GM23338 (cell line): ENCODE data around the gene NCKAP5. TPM values are rescaled to one million over a fixed set of nuclear protein-coding genes. Genes with fewer than 3 reads are reported as not detected.

Experiments
- ATAC-seq: fragments of 200-7000 bp; cut with Tn5 transposase; 3 replicates; pipeline ENCODE4 v1.9.1; 2020
- DNase-seq: peaks from one replicate; pipeline ENCODE4 v3.0.0-alpha.2; 2015; ENCODE audit warnings: low spot score
- H2AFZ ChIP-seq: fragments of 200-600 bp; sonication (generic); 2 replicates; pipeline ENCODE4 v1.8.0; 2016; ENCODE audit warnings: antibody characterized with exemption, mild to moderate bottlenecking, moderate library complexity
- H3F3A ChIP-seq: fragments of 200-600 bp; sonication (generic); replicated peaks from 2 replicates; pipeline ENCODE4 v1.8.0; 2017; ENCODE audit warnings: antibody characterized with exemption, mixed run types, low read depth
- H3K27ac ChIP-seq: fragments of 200-600 bp; sonication (generic); 2 replicates; pipeline ENCODE4 v1.6.1; 2016; ENCODE audit warnings: low read depth
- H3K27me3 ChIP-seq: fragments of 200-600 bp; sonication (generic); 2 replicates; pipeline ENCODE4 v1.8.0; 2016; ENCODE audit warnings: mild to moderate bottlenecking, mixed run types, moderate library complexity; ENCODE audit not compliant: insufficient read depth
- H3K36me3 ChIP-seq: fragments of 200-600 bp; sonication (generic); 2 replicates; pipeline ENCODE4 v1.8.0; 2016; ENCODE audit warnings: mild to moderate bottlenecking; ENCODE audit not compliant: insufficient read depth
- H3K4me1 ChIP-seq: fragments of 200-600 bp; sonication (generic); 2 replicates; pipeline ENCODE4 v1.8.0; 2016; ENCODE audit warnings: mild to moderate bottlenecking, moderate library complexity; ENCODE audit not compliant: insufficient read depth
- H3K4me2 ChIP-seq: fragments of 200-600 bp; sonication (generic); 2 replicates; pipeline ENCODE4 v1.7.1; 2017; ENCODE audit warnings: mixed run types
- H3K4me3 ChIP-seq: fragments of 200-600 bp; sonication (generic); 2 replicates; pipeline ENCODE4 v1.6.1; 2016; ENCODE audit warnings: mixed run types
- H3K79me2 ChIP-seq: fragments of 200-600 bp; sonication (generic); replicated peaks from 2 replicates; pipeline ENCODE4 v1.8.0; 2017; ENCODE audit warnings: mild to moderate bottlenecking; ENCODE audit not compliant: insufficient read depth
- H3K9me2 ChIP-seq: fragments of 200-600 bp; sonication (generic); 2 replicates; pipeline ENCODE4 v1.8.0; 2017; ENCODE audit not compliant: insufficient read depth
- H4K20me1 ChIP-seq: fragments of 200-600 bp; sonication (generic); replicated peaks from 2 replicates; pipeline ENCODE4 v1.8.0; 2017; ENCODE audit warnings: mild to moderate bottlenecking; ENCODE audit not compliant: insufficient read depth
- H3K27ac Mint-ChIP-seq: 2 replicates; pipeline ENCODE4 v1.8.0; 2020; ENCODE audit warnings: inconsistent platforms, mild to moderate bottlenecking, moderate library complexity, mixed read lengths
- H3K27me3 Mint-ChIP-seq: 3 replicates; pipeline ENCODE4 v1.8.0; 2022; ENCODE audit warnings: low read depth, mild to moderate bottlenecking, moderate library complexity, mixed read lengths, inconsistent platforms; ENCODE audit not compliant: insufficient read depth, poor library complexity
- H3K36me3 Mint-ChIP-seq: 3 replicates; pipeline ENCODE4 v1.8.0; 2021; ENCODE audit warnings: low read depth, mild to moderate bottlenecking, inconsistent platforms, moderate library complexity, mixed read lengths
- H3K4me1 Mint-ChIP-seq: 3 replicates; pipeline ENCODE4 v1.8.0; 2020; ENCODE audit warnings: mild to moderate bottlenecking, inconsistent platforms, mixed read lengths
- H3K4me3 Mint-ChIP-seq: 3 replicates; pipeline ENCODE4 v1.8.0; 2021; ENCODE audit warnings: moderate library complexity, mild to moderate bottlenecking, inconsistent platforms, mixed read lengths
- H3K9me3 Mint-ChIP-seq: 3 replicates; pipeline ENCODE4 v1.8.0; 2020; ENCODE audit warnings: moderate library complexity, mild to moderate bottlenecking, inconsistent platforms, mixed read lengths
- CTCF ChIP-seq, 2 experiments: fragments of 200-600 bp in 1 of 2; sonication (generic) in 1 of 2; conservative IDR thresholded peaks; 2 replicates each; pipeline versions ENCODE4 v1.5.1 to v1.6.1; 2016 to 2017; ENCODE audit warnings: antibody characterized with exemption in 2 of 2, low read depth in 2 of 2, mild to moderate bottlenecking in 2 of 2, moderate library complexity in 1 of 2
- ETS1 ChIP-seq: IDR thresholded peaks from 2 replicates; pipeline ENCODE4 v1.6.1; 2016; ENCODE audit warnings: antibody characterized with exemption
- EZH2 ChIP-seq: fragments of 200-600 bp; sonication (generic); IDR thresholded peaks from one replicate; pipeline ENCODE4 v1.8.0; 2017; ENCODE audit warnings: antibody characterized with exemption, mild to moderate bottlenecking, low read depth; ENCODE audit not compliant: unreplicated experiment
- JUNB ChIP-seq: IDR thresholded peaks from one replicate; pipeline ENCODE4 v1.6.1; 2016; ENCODE audit warnings: antibody characterized with exemption; ENCODE audit not compliant: unreplicated experiment
- REST ChIP-seq: IDR thresholded peaks from one replicate; pipeline ENCODE4 v1.6.1; 2018; ENCODE audit warnings: antibody characterized with exemption; ENCODE audit not compliant: unreplicated experiment
- polyA plus RNA-seq: library from polyadenylated mRNA; unstranded; fragments of >200 nt; fragmentation: Nextera tagmentation; extraction: Ambion mirVana; gene quantifications from 2 replicates; pipeline ENCODE4 v1.2.1, GENCODE V29; 2016
- total RNA-seq: library from RNA; depleted of rRNA; stranded (reverse); fragments of >200 nt; shearing (Covaris generic); gene quantifications from 2 replicates; pipeline ENCODE4 v1.2.3, GENCODE V29; 2014

The NCKAP5 gene
- total and polyA plus RNA-seq, 2 experiments from 2014 or later = 0.34 to 0.73 TPM

GRCh38 chr2:133424876-133425275 lies 143.4 kb downstream of the NCKAP5 start:
- no peak for DNase-seq
- Histone ChIP-seq H4K20me1 (no peaks in the 10 kb centered on the region), H3K4me3 (no peak overlapping the region), H3K27me3 (no peaks in the 10 kb centered on the region), H3K36me3 (no peaks in the 10 kb centered on the region), H3K27ac (no peak overlapping the region), H3F3A (no peaks in the 10 kb centered on the region), H2AFZ (no peak overlapping the region), H3K79me2 (no peaks in the 10 kb centered on the region), H3K9me2 (no peaks in the 10 kb centered on the region), H3K4me1 (peaks cover 36% of the 10 kb centered on the region), H3K4me2 (no peak overlapping the region)
- no peaks in the 10 kb centered on the region for H3K27me3 Mint-ChIP-seq
- H3K4me3 Mint-ChIP-seq = no peak overlapping the region
- peaks cover 44% of the 10 kb centered on the region for H3K4me1 Mint-ChIP-seq
- TF ChIP-seq EZH2 = no peak
- ATAC-seq = no peak
- H3K27ac Mint-ChIP-seq = no peak overlapping the region
- H3K36me3 Mint-ChIP-seq = no peaks in the 10 kb centered on the region
- peaks cover 6% of the 10 kb centered on the region; the same call in 2 of the 3 replicates for H3K9me3 Mint-ChIP-seq

GRCh38 chr2:133422931-133423351 lies 145.3 kb downstream of the NCKAP5 start:
- H3F3A ChIP-seq = no peaks in the 10 kb centered on the region
- H3K9me3 Mint-ChIP-seq = no peaks in the 10 kb centered on the region
- H3K4me1 ChIP-seq = peaks cover 36% of the 10 kb centered on the region
- TF ChIP-seq REST (no peak), EZH2 (no peak), JUNB (no peak)
- H3K4me2 ChIP-seq = peak overlapping the region; percentile 72
- H3K27ac Mint-ChIP-seq = no peak overlapping the region
- H3K27ac ChIP-seq = no peak overlapping the region
- ATAC-seq = peak; percentile 49
- DNase-seq = no peak
- no peaks in the 10 kb centered on the region for H3K36me3 Mint-ChIP-seq
- no peaks in the 10 kb centered on the region for H4K20me1 ChIP-seq
- H3K27me3 ChIP-seq = no peaks in the 10 kb centered on the region
- H3K27me3 Mint-ChIP-seq = no peaks in the 10 kb centered on the region
- peak overlapping the region; percentile 38; the same call in 1 of the 2 replicates for H2AFZ ChIP-seq
- no peaks in the 10 kb centered on the region for H3K9me2 ChIP-seq
- peak overlapping the region; percentile 21 for H3K4me3 ChIP-seq
- H3K79me2 ChIP-seq = no peaks in the 10 kb centered on the region
- no peaks in the 10 kb centered on the region for H3K36me3 ChIP-seq
- no peak overlapping the region for H3K4me3 Mint-ChIP-seq
- H3K4me1 Mint-ChIP-seq = peaks cover 44% of the 10 kb centered on the region

GRCh38 chr2:133421516-133422324 lies 146.5 kb downstream of the NCKAP5 start:
- no peaks in the 10 kb centered on the region for H3F3A ChIP-seq
- ATAC-seq (peak; percentile 53), DNase-seq (peak; percentile 12)
- H3K79me2 ChIP-seq = no peaks in the 10 kb centered on the region
- Mint-ChIP-seq H3K9me3 (no peaks in the 10 kb centered on the region), H3K27ac (no peak overlapping the region; the same call in 1 of the 2 replicates), H3K27me3 (no peaks in the 10 kb centered on the region), H3K4me1 (peaks cover 48% of the 10 kb centered on the region), H3K4me3 (no peak overlapping the region), H3K36me3 (no peaks in the 10 kb centered on the region)
- H3K9me2 ChIP-seq = no peaks in the 10 kb centered on the region
- no peaks in the 10 kb centered on the region for H3K27me3 ChIP-seq
- TF ChIP-seq CTCF (conservative IDR thresholded peaks at IDR 0.05; ENCODE audit: low read depth in 2 of 2) (0 out of 4 replicates have a peak, but pooled peaks of 1 of the 2 experiments have one; percentile 16), ETS1 (no peak)
- H3K27ac ChIP-seq = no peak overlapping the region
- no peaks in the 10 kb centered on the region for H4K20me1 ChIP-seq
- H2AFZ ChIP-seq = no peak overlapping the region
- no peak overlapping the region for H3K4me3 ChIP-seq
- no peaks in the 10 kb centered on the region for H3K36me3 ChIP-seq
- peak overlapping the region; percentile 72 for H3K4me2 ChIP-seq
- peaks cover 36% of the 10 kb centered on the region for H3K4me1 ChIP-seq
